ENCODE data around the gene OR2W3.
"Not testable (repeated sequence)": the region's sequence is repeated elsewhere in the genome, so short reads cannot be mapped to it uniquely, and the experiment has no call there.

OR2W3 gene

GRCh38 chr1:247905181-247905580 lies 9.8 kb downstream of the OR2W3 start:
- no peak overlapping the region for H3K27ac Mint-ChIP-seq
- H3K4me3 Mint-ChIP-seq, result no peak overlapping the region
- H3K9me3 Mint-ChIP-seq, result peaks cover 11% of the 10 kb centered on the region
- no peaks in the 10 kb centered on the region for H3K27me3 Mint-ChIP-seq
- H3K4me1 Mint-ChIP-seq (ENCODE audit: low read depth), result peaks cover 33% of the 10 kb centered on the region
- H3K36me3 Mint-ChIP-seq (ENCODE audit: low read depth), result no peaks in the 10 kb centered on the region

GRCh38 chr1:247905910-247906503 lies 10.6 kb downstream of the OR2W3 start:
- no peaks in the 10 kb centered on the region for H3K27me3 Mint-ChIP-seq
- peaks cover 33% of the 10 kb centered on the region for H3K4me1 Mint-ChIP-seq (ENCODE audit: low read depth)
- peak overlapping the region; percentile 74 for H3K27ac Mint-ChIP-seq
- H3K9me3 Mint-ChIP-seq, result peaks cover 11% of the 10 kb centered on the region
- H3K4me3 Mint-ChIP-seq, result peak overlapping the region; percentile 68
- no peaks in the 10 kb centered on the region for H3K36me3 Mint-ChIP-seq (ENCODE audit: low read depth)

DNA sequence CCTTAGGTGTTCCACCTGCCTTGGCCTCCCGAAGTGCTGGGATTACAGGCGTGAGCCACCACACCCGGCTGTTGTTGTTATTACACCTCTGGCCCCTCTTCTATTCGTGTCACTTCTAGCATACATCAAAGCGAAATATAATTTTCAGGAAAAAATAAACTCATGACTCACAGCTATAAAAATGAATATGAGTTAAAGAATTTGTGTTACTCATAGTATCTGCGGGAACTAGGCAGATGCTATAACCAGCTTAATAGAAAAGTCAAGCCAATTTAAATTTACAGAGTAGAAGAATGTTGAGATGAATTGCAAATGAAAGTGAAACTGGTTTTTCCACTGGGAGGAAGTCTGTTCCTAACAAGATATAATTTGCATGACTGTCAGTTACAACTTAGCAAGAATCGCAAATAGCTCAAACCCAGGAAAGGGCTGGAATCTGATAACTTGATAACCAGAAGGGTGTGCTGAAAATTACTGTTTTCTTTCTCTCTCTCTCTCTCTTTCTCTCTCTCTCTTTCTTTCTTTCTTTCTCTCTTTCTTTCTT lies 11.2 kb downstream of the OR2W3 start:
- no peaks in the 10 kb centered on the region for H3K36me3 Mint-ChIP-seq (ENCODE audit: low read depth)
- H3K27ac Mint-ChIP-seq, result peak overlapping the region; percentile 74
- H3K4me3 Mint-ChIP-seq, result peak overlapping the region; percentile 68
- peaks cover 11% of the 10 kb centered on the region for H3K9me3 Mint-ChIP-seq
- H3K4me1 Mint-ChIP-seq (ENCODE audit: low read depth), result peaks cover 33% of the 10 kb centered on the region
- H3K27me3 Mint-ChIP-seq, result no peaks in the 10 kb centered on the region

GRCh38 chr1:247908766-247909165 lies 13.4 kb downstream of the OR2W3 start:
- H3K9me3 Mint-ChIP-seq, result peaks cover 11% of the 10 kb centered on the region
- H3K36me3 Mint-ChIP-seq (ENCODE audit: low read depth), result no peaks in the 10 kb centered on the region
- H3K27ac Mint-ChIP-seq, result no peak overlapping the region
- H3K4me1 Mint-ChIP-seq (ENCODE audit: low read depth), result peaks cover 33% of the 10 kb centered on the region
- H3K27me3 Mint-ChIP-seq, result peaks cover 3% of the 10 kb centered on the region
- no peak overlapping the region for H3K4me3 Mint-ChIP-seq

DNA sequence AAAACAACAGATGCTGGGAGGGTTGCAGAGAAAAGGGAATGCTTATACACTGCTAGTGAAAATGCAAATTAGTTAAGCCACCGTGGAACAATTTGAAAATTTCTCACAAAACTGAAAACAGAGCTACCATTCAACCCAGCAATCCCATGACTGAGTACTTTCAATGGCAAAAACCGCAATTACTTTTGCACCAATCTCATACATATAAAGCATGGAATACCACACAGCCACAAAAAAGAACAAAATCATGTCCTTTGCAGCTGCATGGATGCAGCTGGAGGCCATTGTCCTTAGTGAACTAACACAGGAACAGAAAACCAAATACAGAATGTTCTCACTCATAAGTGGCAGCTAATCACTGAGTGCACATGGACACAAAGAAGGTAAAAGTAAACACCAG lies 18.4 kb downstream of the OR2W3 start:
- H3K27me3 Mint-ChIP-seq, result peaks cover 7% of the 10 kb centered on the region
- H3K27ac Mint-ChIP-seq, result no peak overlapping the region
- H3K4me3 Mint-ChIP-seq, result no peak overlapping the region
- H3K4me1 Mint-ChIP-seq (ENCODE audit: low read depth), result no peaks in the 10 kb centered on the region
- H3K9me3 Mint-ChIP-seq, result peaks cover 3% of the 10 kb centered on the region
- no peaks in the 10 kb centered on the region for H3K36me3 Mint-ChIP-seq (ENCODE audit: low read depth)

- peaks cover 7% of the 10 kb centered on the region for H3K27me3 Mint-ChIP-seq
- H3K9me3 Mint-ChIP-seq, result no peaks in the 10 kb centered on the region
- H3K4me3 Mint-ChIP-seq, result no peak overlapping the region
- H3K36me3 Mint-ChIP-seq (ENCODE audit: low read depth), result no peaks in the 10 kb centered on the region
- H3K4me1 Mint-ChIP-seq (ENCODE audit: low read depth), result no peaks in the 10 kb centered on the region
- H3K27ac Mint-ChIP-seq, result no peak overlapping the region
Observed at GRCh38 chr1:247914941-247915662, 19.7 kb downstream of the OR2W3 start.

GRCh38 chr1:247919952-247920351 lies 24.6 kb downstream of the OR2W3 start, which contains the start of gene OR2T8:
OR2T8 (plus strand) TSS chr1:247920252; CDS start chr1:247921018, 766 bp downstream.
- Mint-ChIP-seq H3K27ac (no peak within 1 kb of the TSS), H3K27me3 (peaks cover 4% of the 10 kb centered on the region)

DNA sequence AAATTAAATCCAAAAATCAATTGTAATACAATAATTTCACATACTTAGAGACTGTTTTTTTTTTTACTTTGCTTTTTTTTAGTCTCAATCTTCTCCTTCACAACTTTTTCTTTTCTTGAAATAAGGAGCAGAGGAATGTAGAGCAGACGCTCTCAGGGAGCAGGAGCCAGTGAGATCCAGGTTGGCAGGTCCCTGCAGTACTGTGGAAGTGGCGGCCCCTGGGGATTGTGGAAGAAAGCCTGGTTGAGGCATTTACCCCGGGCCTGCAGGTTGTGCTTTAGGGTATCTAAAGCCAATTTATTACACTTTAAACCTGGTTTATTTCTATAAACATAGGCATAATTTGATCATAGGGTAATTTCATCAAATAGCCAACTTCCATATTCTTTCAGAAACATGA lies 28.6 kb downstream of the OR2W3 start:
- H3K27me3 Mint-ChIP-seq, result no peaks in the 10 kb centered on the region
- no peak overlapping the region for H3K27ac Mint-ChIP-seq
- no peak overlapping the region for H3K4me3 Mint-ChIP-seq
- no peaks in the 10 kb centered on the region for H3K36me3 Mint-ChIP-seq (ENCODE audit: low read depth)
- H3K4me1 Mint-ChIP-seq (ENCODE audit: low read depth), result no peaks in the 10 kb centered on the region
- no peaks in the 10 kb centered on the region for H3K9me3 Mint-ChIP-seq

More at GRCh38 chr1:247919952-247920351, 24.6 kb downstream of the OR2W3 start, which contains the start of gene OR2T8:
- Mint-ChIP-seq H3K9me3 (no peaks in the 10 kb centered on the region), H3K4me3 (no peak within 1 kb of the TSS), H3K4me1 (ENCODE audit: low read depth) (no peaks in the 10 kb centered on the region), H3K36me3 (ENCODE audit: low read depth) (no peaks in the 10 kb centered on the region)

- no peaks in the 10 kb centered on the region for H3K9me3 Mint-ChIP-seq
- H3K4me1 Mint-ChIP-seq (ENCODE audit: low read depth), result no peaks in the 10 kb centered on the region
- H3K27me3 Mint-ChIP-seq, result no peaks in the 10 kb centered on the region
- H3K36me3 Mint-ChIP-seq (ENCODE audit: low read depth), result no peaks in the 10 kb centered on the region
- H3K4me3 Mint-ChIP-seq, result no peak within 1 kb of the TSS
- no peak within 1 kb of the TSS for H3K27ac Mint-ChIP-seq
Observed at GRCh38 chr1:247924868-247925267, 29.5 kb downstream of the OR2W3 start, which contains the start of gene OR2AJ1. OR2AJ1 (plus strand) TSS chr1:247924889; CDS start chr1:247933769, 8,880 bp downstream.

DNA sequence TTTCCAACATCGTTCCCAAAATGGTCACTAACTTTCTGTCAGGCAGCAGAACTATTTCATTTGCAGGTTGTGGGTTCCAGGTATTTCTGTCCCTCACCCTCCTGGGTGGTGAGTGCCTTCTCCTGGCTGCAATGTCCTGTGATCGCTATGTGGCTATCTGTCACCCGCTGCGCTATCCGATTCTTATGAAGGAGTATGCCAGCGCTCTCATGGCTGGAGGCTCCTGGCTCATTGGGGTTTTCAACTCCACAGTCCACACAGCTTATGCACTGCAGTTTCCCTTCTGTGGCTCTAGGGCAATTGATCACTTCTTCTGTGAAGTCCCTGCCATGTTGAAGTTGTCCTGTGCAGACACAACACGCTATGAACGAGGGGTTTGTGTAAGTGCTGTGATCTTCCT lies 38.6 kb downstream of the OR2W3 start:
- H3K4me3 Mint-ChIP-seq, result no peak overlapping the region

DNA sequence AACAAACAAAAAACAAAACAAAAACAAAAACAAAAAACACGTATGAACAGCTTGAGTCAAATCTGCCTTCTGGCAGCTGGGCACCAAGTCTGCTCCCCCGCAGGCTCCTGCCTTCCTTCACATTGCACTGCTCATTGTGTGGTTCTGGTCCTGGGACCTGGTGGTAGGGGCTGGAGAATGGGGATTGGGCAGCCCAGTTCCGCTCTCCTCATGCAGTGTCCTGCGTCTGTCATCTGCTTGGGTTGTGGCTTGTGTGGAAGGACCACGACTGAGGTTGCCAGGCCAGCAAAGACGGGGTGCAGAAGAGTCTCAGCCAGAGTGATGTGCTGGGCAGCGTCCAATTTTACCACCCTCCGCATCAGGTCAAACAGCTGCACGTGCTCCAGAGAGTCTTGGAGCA lies 40.4 kb downstream of the OR2W3 start:
- H3K36me3 Mint-ChIP-seq (ENCODE audit: low read depth), result no peaks in the 10 kb centered on the region
- no peak overlapping the region for H3K27ac Mint-ChIP-seq
- no peaks in the 10 kb centered on the region for H3K27me3 Mint-ChIP-seq
- no peak overlapping the region for H3K4me3 Mint-ChIP-seq
- peaks cover 8% of the 10 kb centered on the region for H3K9me3 Mint-ChIP-seq
- no peaks in the 10 kb centered on the region for H3K4me1 Mint-ChIP-seq (ENCODE audit: low read depth)

More for the DNA sequence above, 38.6 kb downstream of the OR2W3 start:
- peaks cover 8% of the 10 kb centered on the region for H3K9me3 Mint-ChIP-seq
- no peaks in the 10 kb centered on the region for H3K36me3 Mint-ChIP-seq (ENCODE audit: low read depth)
- no peaks in the 10 kb centered on the region for H3K4me1 Mint-ChIP-seq (ENCODE audit: low read depth)
- H3K27ac Mint-ChIP-seq, result no peak overlapping the region
- H3K27me3 Mint-ChIP-seq, result no peaks in the 10 kb centered on the region

DNA sequence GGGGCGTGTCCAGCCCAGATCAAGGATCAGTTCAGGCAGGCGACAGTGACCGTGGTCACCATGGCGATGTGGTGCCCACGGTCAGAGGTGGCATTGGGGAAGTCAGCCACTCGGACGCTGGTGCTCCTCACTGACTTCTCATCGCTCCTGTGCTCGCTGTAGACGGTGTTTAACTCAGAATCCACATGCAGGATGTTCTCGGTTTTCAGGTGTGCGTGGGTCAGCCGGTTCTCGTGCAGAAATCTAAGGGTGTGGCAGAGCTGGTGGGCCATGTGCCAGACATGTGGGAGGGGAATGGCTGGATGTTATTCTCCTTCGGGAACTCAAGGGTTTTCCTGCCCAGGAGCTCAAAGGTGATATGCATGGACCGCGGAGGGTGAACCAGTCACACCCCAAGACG lies 41.0 kb downstream of the OR2W3 start:
- Mint-ChIP-seq H3K36me3 (ENCODE audit: low read depth) (no peaks in the 10 kb centered on the region), H3K4me3 (no peak overlapping the region), H3K4me1 (ENCODE audit: low read depth) (no peaks in the 10 kb centered on the region), H3K9me3 (peaks cover 8% of the 10 kb centered on the region), H3K27ac (no peak overlapping the region), H3K27me3 (no peaks in the 10 kb centered on the region)

DNA sequence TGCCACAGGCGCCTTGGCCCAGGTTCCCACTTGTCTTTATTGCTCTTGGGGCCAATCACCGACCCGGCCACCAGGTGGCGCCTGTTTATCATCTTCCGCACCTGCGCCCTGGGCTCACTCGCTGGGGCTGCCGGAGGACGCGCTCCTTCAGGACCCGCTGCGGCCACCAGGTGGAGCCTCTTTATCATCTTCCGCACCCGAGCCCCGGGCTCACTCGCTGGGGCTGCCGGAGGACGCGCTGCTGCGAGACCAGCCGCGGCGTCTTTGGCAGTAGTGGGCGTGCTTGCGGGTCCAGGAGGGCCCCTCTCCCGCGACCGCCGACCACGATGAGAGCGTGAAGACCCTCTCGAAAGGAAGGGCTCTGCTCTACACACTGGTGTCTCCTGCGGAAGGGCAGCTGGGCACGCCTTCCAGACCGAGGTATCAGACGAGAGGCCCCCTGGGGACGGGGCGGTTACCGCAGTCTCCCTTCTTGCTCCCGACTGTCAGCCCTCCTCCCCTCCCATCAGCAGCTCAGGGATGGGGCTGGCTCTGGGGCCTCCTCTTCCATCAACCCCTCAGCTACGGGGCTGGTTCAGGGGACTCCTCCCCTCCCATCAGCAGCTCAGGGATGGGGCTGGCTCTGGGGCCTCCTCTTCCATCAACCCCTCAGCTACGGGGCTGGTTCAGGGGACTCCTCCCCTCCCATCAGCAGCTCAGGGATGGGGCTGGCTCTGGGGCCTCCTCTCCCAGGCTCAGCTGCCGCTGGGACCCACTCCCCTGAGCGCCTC lies 41.8 kb downstream of the OR2W3 start:
- not testable (repeated sequence) for H3K36me3 Mint-ChIP-seq (ENCODE audit: low read depth); H3K27me3 Mint-ChIP-seq; H3K4me3 Mint-ChIP-seq; H3K4me1 Mint-ChIP-seq (ENCODE audit: low read depth); H3K27ac Mint-ChIP-seq; H3K9me3 Mint-ChIP-seq

DNA sequence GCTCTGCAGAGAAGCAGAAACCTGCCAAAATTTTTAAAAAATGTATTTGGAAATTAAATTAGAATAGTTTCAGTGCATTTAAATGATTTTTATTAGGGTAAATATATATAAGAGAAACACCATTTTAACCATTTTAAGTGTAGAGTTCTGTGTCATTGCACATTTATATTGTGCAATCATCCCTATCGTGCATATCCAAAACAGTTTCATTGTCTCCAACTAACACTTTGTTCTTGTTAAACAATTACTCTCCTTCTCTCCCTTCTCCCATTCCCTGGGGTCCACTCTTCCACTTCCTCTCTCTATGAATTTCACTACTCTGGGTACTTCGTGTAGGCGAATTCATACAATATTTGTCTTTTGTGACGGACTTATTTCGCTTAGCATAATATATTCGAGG lies 47.2 kb downstream of the OR2W3 start:
- Mint-ChIP-seq H3K27ac (no peak overlapping the region), H3K4me3 (no peak overlapping the region), H3K27me3 (no peaks in the 10 kb centered on the region), H3K36me3 (ENCODE audit: low read depth) (no peaks in the 10 kb centered on the region), H3K4me1 (ENCODE audit: low read depth) (no peaks in the 10 kb centered on the region), H3K9me3 (peaks cover 5% of the 10 kb centered on the region)
